Gastrocnemius medialis (tissue), 4 donors: ENCODE data around the gene NCOA7. TPM values are rescaled to one million over a fixed set of nuclear protein-coding genes. Genes with fewer than 3 reads are reported as not detected.

Experiments used
- ATAC-seq, 2 donors: fragments of 150-250 bp; one replicate each; pipeline ENCODE4 v1.9.1; 2016
- DNase-seq, 2 donors: peaks; one replicate each; pipeline ENCODE4 v3.0.0-alpha.2; 2019
- H3K27ac ChIP-seq, 4 donors: fragments of 200-600 bp; sonication (generic); 1 replicate in 1 of 4; 2 replicates in 3 of 4; pipeline ENCODE4 v1.5.1; 2016 to 2018; ENCODE audit warnings: mild to moderate bottlenecking in 2 of 4, moderate library complexity in 1 of 4
- H3K27me3 ChIP-seq, 3 donors: fragments of 200-600 bp; sonication (generic) in 2 of 3; 1 replicate in 1 of 3; 2 replicates in 2 of 3; pipeline versions ENCODE4 v1.5.1 to v1.6.0; 2016 to 2019; ENCODE audit warnings: mild to moderate bottlenecking in 1 of 3, moderate library complexity in 1 of 3
- H3K36me3 ChIP-seq, 2 donors: fragments of 200-600 bp; sonication (generic) in 1 of 2; one replicate each; pipeline ENCODE4 v1.5.1; 2017 to 2018
- H3K4me1 ChIP-seq, 2 donors: fragments of 200-600 bp; sonication (generic) in 1 of 2; one replicate each; pipeline ENCODE4 v1.5.1; 2016 to 2017; ENCODE audit warnings: mild to moderate bottlenecking in 2 of 2
- H3K4me3 ChIP-seq, 4 donors: fragments of 200-600 bp; sonication (generic) in 3 of 4; 1 replicate in 1 of 4; 2 replicates in 3 of 4; pipeline ENCODE4 v1.5.1; 2016 to 2019; ENCODE audit warnings: mild to moderate bottlenecking in 2 of 4
- H3K9me3 ChIP-seq, 3 donors: fragments of 200-600 bp; sonication (generic) in 2 of 3; 1 replicate in 1 of 3; 2 replicates in 2 of 3; pipeline ENCODE4 v1.5.1; 2016 to 2019
- POLR2A ChIP-seq, 2 donors: fragments of 450-650 bp; IDR thresholded peaks; one replicate each; pipeline ENCODE4 v1.6.1; 2017; ENCODE audit warnings: antibody characterized with exemption in 2 of 2, mild to moderate bottlenecking in 2 of 2, moderate library complexity in 2 of 2
- in situ Hi-C, 4 donors: fragments of 200-750 bp; cut with MboI; loops; one replicate each; pipeline versions ENCODE4 v1.15.0 to v1.8.0; 2017; ENCODE audit warnings: low sequenced_read_pairs in 4 of 4
- intact Hi-C: fragments of 100-400 bp; cut with DNase I; formaldehyde crosslinking; loops from one replicate; pipeline ENCODE4 v1.15.1; 2023; ENCODE audit warnings: low total_unique reads
- total RNA-seq, 4 donors: library from RNA; depleted of rRNA; stranded (reverse); fragments of >200 nt; gene quantifications; one replicate each; pipeline versions ENCODE4 v1.1.0 to v1.2.3, GENCODE V29; 2016
- TF ChIP-seq, protein P1 (sequence below), 5 experiments: fragments of 450-650 bp in 3 of 5; fragments of 200-600 bp in 2 of 5; sonication (generic) in 2 of 5; IDR thresholded peaks in 4 of 5; conservative IDR thresholded peaks in 1 of 5; 1 replicate in 4 of 5; 2 replicates in 1 of 5; pipeline ENCODE4 v1.5.1; 2016 to 2019; ENCODE audit warnings: antibody characterized with exemption in 5 of 5, mild to moderate bottlenecking in 3 of 5, moderate library complexity in 3 of 5

Gene NCOA7
- total RNA-seq, 4 donors from 2014 or later = 7.0 to 9.5 (median 9.2) TPM

DNA sequence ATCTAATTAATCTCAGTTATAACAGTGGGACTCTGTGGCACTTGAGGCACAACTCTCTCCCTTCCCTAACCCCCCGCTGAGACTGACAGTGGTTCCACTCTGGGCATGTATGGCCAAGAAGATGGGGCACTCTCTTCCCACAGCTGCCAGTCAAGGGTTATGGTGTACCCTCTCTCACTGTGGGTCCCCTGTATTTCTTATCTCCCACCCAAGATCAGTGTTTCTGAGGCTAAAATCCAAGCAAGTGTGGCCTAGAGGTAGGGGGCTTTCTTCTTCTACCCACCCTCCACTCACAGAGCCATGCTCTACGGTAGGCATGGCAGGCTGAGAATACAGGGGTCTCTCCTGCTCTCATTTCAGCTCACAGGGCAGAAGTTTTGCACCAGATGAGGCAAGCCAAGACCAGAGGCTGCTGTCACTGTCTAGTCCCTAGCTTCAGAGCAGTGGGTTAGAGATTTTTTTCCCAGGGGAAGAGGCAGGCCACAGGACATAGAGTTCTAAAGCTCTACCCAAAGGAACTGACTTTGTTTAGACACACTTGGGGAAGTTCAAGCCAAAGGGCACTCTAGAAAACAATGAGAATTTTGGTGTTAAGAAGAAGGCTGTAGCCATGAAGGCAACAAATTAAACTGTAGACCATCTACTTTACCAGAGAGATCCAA lies 134.1 kb downstream of the NCOA7 start:
- Histone ChIP-seq H3K4me3 (no peak overlapping the region), H3K36me3 (peaks cover 0 to 31% of the 10 kb centered on the region in 2 donors), H3K27me3 (no peaks in the 10 kb centered on the region), H3K4me1 (peaks cover 0 to 4% of the 10 kb centered on the region in 2 donors), H3K9me3 (no peaks in the 10 kb centered on the region), H3K27ac (peak overlapping the region in 2 of 4 donors; percentile 13 to 47)
- no peak for TF ChIP-seq POLR2A (IDR thresholded peaks at IDR 0.05)
- TF ChIP-seq, protein P1, sequence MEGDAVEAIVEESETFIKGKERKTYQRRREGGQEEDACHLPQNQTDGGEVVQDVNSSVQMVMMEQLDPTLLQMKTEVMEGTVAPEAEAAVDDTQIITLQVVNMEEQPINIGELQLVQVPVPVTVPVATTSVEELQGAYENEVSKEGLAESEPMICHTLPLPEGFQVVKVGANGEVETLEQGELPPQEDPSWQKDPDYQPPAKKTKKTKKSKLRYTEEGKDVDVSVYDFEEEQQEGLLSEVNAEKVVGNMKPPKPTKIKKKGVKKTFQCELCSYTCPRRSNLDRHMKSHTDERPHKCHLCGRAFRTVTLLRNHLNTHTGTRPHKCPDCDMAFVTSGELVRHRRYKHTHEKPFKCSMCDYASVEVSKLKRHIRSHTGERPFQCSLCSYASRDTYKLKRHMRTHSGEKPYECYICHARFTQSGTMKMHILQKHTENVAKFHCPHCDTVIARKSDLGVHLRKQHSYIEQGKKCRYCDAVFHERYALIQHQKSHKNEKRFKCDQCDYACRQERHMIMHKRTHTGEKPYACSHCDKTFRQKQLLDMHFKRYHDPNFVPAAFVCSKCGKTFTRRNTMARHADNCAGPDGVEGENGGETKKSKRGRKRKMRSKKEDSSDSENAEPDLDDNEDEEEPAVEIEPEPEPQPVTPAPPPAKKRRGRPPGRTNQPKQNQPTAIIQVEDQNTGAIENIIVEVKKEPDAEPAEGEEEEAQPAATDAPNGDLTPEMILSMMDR (IDR thresholded peaks at IDR 0.05 in 4 of 5, conservative IDR thresholded peaks at IDR 0.05 in 1 of 5) = no peak
- ATAC-seq = peak in 1 of 2 donors; percentile 58
- in situ Hi-C loops = no loop called here
- DNase-seq = no peak
- intact Hi-C loops = no loop called here

GRCh38 chr6:125926711-125927110 lies 136.0 kb downstream of the NCOA7 start:
- ATAC-seq (no peak), DNase-seq (no peak)
- Histone ChIP-seq H3K27me3 (no peaks in the 10 kb centered on the region), H3K36me3 (peaks cover 0 to 21% of the 10 kb centered on the region in 2 donors), H3K4me3 (no peak overlapping the region), H3K9me3 (no peaks in the 10 kb centered on the region), H3K4me1 (peaks cover 0 to 4% of the 10 kb centered on the region in 2 donors), H3K27ac (no peak overlapping the region)
- in situ Hi-C loops = no loop called here
- intact Hi-C loops = no loop called here
- TF ChIP-seq, protein P1 (IDR thresholded peaks at IDR 0.05 in 4 of 5, conservative IDR thresholded peaks at IDR 0.05 in 1 of 5) = no peak
- TF ChIP-seq POLR2A (IDR thresholded peaks at IDR 0.05) = no peak

GRCh38 chr6:125927761-125928160 lies 137.0 kb downstream of the NCOA7 start:
- Histone ChIP-seq H3K27ac (no peak overlapping the region), H3K27me3 (no peaks in the 10 kb centered on the region), H3K36me3 (peaks cover 0 to 10% of the 10 kb centered on the region in 2 donors), H3K4me1 (peaks cover 0 to 4% of the 10 kb centered on the region in 2 donors), H3K9me3 (no peaks in the 10 kb centered on the region), H3K4me3 (no peak overlapping the region)
- in situ Hi-C loops = no loop called here
- intact Hi-C loops = no loop called here
- TF ChIP-seq, protein P1 (IDR thresholded peaks at IDR 0.05 in 4 of 5, conservative IDR thresholded peaks at IDR 0.05 in 1 of 5) = no peak
- TF ChIP-seq POLR2A (IDR thresholded peaks at IDR 0.05) = no peak
- no peak for DNase-seq
- ATAC-seq = no peak

DNA sequence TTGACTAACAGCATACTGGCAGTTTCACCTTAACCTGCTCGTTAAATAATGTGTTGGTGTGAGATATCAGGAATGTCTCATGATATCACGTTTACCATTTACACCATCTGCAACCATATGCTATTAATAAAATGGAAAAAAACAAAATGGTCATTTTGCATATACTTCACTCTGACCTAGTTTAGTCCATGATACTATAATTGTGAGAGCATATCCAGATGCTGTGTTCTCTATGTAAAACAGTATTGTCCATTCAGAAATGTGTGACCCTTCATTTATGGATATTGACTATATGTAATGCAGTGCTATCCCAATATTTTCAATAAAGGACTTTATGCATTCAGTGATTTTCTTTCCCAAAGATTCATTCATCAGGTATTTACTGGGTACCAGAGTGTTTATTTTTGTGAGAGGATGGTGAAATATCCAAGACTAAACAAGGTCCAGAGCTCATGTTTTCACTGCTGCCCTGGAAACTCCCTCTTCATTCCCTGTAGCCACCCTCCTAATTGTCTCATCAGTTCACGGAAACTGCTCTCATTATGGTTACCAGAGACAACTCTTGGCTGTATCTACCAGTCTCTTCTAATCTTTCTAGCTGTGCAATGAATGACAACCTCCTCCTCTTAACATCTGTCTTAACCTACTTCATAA lies 140.1 kb downstream of the NCOA7 start:
- no peak overlapping the region for H3K27ac ChIP-seq
- DNase-seq = no peak
- no peaks in the 10 kb centered on the region for H3K27me3 ChIP-seq
- intact Hi-C loops (no loop called here), in situ Hi-C loops (no loop called here)
- ATAC-seq = no peak
- no peaks in the 10 kb centered on the region for H3K36me3 ChIP-seq
- TF ChIP-seq, protein P1 (IDR thresholded peaks at IDR 0.05 in 4 of 5, conservative IDR thresholded peaks at IDR 0.05 in 1 of 5) = no peak
- no peak for TF ChIP-seq POLR2A (IDR thresholded peaks at IDR 0.05)
- H3K9me3 ChIP-seq = no peaks in the 10 kb centered on the region
- H3K4me1 ChIP-seq = no peaks in the 10 kb centered on the region
- no peak overlapping the region for H3K4me3 ChIP-seq
